Psoas muscle (tissue), 8 donors: ENCODE results near the gene PRKAR2A. TPM values are rescaled to one million over a fixed set of nuclear protein-coding genes. Genes with fewer than 3 reads are reported as not detected.

Source experiments
- ATAC-seq, 4 donors: fragments of 200-7000 bp; cut with Tn5 transposase; one replicate each; pipeline ENCODE4 v1.9.1; 2020; ENCODE audit warnings: moderate library complexity in 3 of 4, mild to moderate bottlenecking in 2 of 4
- DNase-seq, 2 donors: peaks; one replicate each; pipeline ENCODE4 v3.0.0-alpha.2; 2020
- H3K27ac ChIP-seq: fragments of 200-600 bp; one replicate; pipeline ENCODE4 v1.8.0; 2022
- H3K27me3 ChIP-seq, 3 donors: fragments of 200-600 bp in 1 of 3; one replicate each; pipeline versions ENCODE4 v1.6.1 to v1.8.0; 2013 to 2022; ENCODE audit warnings: low read length in 2 of 3, mild to moderate bottlenecking in 2 of 3, moderate library complexity in 1 of 3; ENCODE audit not compliant: insufficient read depth in 3 of 3
- H3K36me3 ChIP-seq, 2 donors: fragments of 200-600 bp in 1 of 2; one replicate each; pipeline versions ENCODE4 v1.6.1 to v1.8.0; 2013 to 2022; ENCODE audit warnings: low read depth in 1 of 2, mild to moderate bottlenecking in 1 of 2, moderate library complexity in 1 of 2; ENCODE audit not compliant: insufficient read depth in 1 of 2
- H3K4me1 ChIP-seq: fragments of 200-600 bp; one replicate; pipeline ENCODE4 v1.8.0; 2022
- H3K4me3 ChIP-seq: fragments of 200-600 bp; one replicate; pipeline ENCODE4 v1.8.0; 2022; ENCODE audit warnings: mild to moderate bottlenecking
- H3K9me3 ChIP-seq: fragments of 200-600 bp; one replicate; pipeline ENCODE4 v1.8.0; 2022
- WGBS, 3 donors: extraction: QIAGEN DNeasy Blood & Tissue Kit; methylation state at CpG; one replicate each; pipeline versions ENCODE4 v1.1.6 to v1.1.7; 2013; 5-methylcytosine and 5-hydroxymethylcytosine counted together
- intact Hi-C, 2 donors: fragments of 100-400 bp; cut with DNase I; formaldehyde crosslinking; loops; one replicate each; pipeline versions ENCODE4 v1.11.0 to v1.14.2; 2022
- polyA plus RNA-seq, 3 donors: library from polyadenylated mRNA; stranded (reverse); fragments of 200-250 nt; gene quantifications; one replicate each; pipeline ENCODE4 v1.2.3, GENCODE V29; 2013
- total RNA-seq, 4 donors: library from RNA; stranded (reverse); fragmentation: NEBNext Ultra II Directional in 2 of 4; extraction: Animal tissue kit (Norgen Biotek cat#: 25700) in 2 of 4; gene quantifications; one replicate each; pipeline versions ENCODE4 v1.2.1 to v1.2.4, GENCODE V29; 2021 to 2023
- TF ChIP-seq, protein P1 (sequence below): fragments of 200-600 bp; IDR thresholded peaks from one replicate; pipeline ENCODE4 v1.8.0; 2022; ENCODE audit warnings: antibody characterized with exemption
- donor health status: healthy with polysubstance abuse.
- donor health status: DM: no; HTN: no; CAD: no; lungs with moderate emphysema.
- donor health status: Bipolar disorder and iron deficiency.
- donor health status: healthy.
- donor health status: DM: yes; HTN: yes; CAD: no.
- donor health status: DM: no; HTN: no; CAD: no.
- donor health status: DM: no; HTN: no; CAD: no.
- donor health status: DM: yes; HTN: yes; CAD: no.

The PRKAR2A gene
- total and polyA plus RNA-seq, 7 donors = 24.3 to 126 (median 92.5) TPM

GRCh38 chr3:48697952-48698351, 149.7 kb downstream of the PRKAR2A start:
- Histone ChIP-seq H3K4me3 (no peak overlapping the region), H3K4me1 (peaks cover 3% of the 10 kb centered on the region), H3K36me3 (peaks cover 0 to 52% of the 10 kb centered on the region in 2 donors), H3K9me3 (no peaks in the 10 kb centered on the region), H3K27me3 (no peaks in the 10 kb centered on the region), H3K27ac (no peak overlapping the region)
- no peak for DNase-seq
- intact Hi-C loops = no loop called here
- TF ChIP-seq, protein P1, sequence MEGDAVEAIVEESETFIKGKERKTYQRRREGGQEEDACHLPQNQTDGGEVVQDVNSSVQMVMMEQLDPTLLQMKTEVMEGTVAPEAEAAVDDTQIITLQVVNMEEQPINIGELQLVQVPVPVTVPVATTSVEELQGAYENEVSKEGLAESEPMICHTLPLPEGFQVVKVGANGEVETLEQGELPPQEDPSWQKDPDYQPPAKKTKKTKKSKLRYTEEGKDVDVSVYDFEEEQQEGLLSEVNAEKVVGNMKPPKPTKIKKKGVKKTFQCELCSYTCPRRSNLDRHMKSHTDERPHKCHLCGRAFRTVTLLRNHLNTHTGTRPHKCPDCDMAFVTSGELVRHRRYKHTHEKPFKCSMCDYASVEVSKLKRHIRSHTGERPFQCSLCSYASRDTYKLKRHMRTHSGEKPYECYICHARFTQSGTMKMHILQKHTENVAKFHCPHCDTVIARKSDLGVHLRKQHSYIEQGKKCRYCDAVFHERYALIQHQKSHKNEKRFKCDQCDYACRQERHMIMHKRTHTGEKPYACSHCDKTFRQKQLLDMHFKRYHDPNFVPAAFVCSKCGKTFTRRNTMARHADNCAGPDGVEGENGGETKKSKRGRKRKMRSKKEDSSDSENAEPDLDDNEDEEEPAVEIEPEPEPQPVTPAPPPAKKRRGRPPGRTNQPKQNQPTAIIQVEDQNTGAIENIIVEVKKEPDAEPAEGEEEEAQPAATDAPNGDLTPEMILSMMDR = no peak
- WGBS, 3 donors = 89 to 93% (median 93%) methylated on average over 3 of the region's 3 CpGs
- ATAC-seq = no peak

DNA sequence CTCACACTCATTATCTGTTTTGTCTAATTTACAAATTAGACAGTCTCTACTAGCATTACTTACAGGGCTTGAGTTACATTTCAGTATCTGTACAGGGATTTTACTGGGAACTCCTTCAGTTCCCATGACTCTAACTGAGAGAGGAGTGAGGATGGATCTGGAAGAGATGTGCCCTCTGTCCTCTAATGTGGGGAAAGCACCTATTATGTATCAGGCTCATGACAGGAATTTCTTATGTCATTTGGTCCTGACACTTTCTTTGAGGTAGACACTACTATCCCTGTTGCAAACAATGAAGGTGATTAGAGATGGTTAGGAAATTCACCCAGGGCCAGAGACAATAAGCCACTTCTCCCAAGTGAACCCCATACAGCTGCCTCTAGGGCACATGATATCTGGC, 151.1 kb downstream of the PRKAR2A start:
- intact Hi-C loops = no loop called here
- no peaks in the 10 kb centered on the region for H3K27me3 ChIP-seq

More for the DNA sequence above, 151.1 kb downstream of the PRKAR2A start:
- no peak overlapping the region for H3K4me3 ChIP-seq
- no peak for ATAC-seq
- H3K9me3 ChIP-seq = no peaks in the 10 kb centered on the region
- H3K36me3 ChIP-seq = peaks cover 0 to 65% of the 10 kb centered on the region in 2 donors
- no peak for DNase-seq
- H3K27ac ChIP-seq = no peak overlapping the region
- TF ChIP-seq, protein P1 = no peak
- H3K4me1 ChIP-seq = peaks cover 3% of the 10 kb centered on the region

Other genes with a start within 250 kb of the PRKAR2A start
- 100 to 1,000 TPM; 466 to 704 (median 587) TPM for gene UQCRC1, start 238.2 kb downstream of the PRKAR2A start, total RNA-seq
- 100 to 1,000 TPM; 499 to 719 (median 685) TPM for gene UQCRC1, start 238.2 kb downstream of the PRKAR2A start, polyA plus RNA-seq
- gene TMEM89, start 226.1 kb downstream of the PRKAR2A start, total RNA-seq = not detected
- gene TMEM89, start 226.1 kb downstream of the PRKAR2A start, polyA plus RNA-seq = not detected
- 10 to 100 TPM in 1 of 4 donors, 1 to 10 TPM in 3; 5.6 to 13.0 (median 6.6) TPM for gene SLC26A6, start 212.4 kb downstream of the PRKAR2A start, total RNA-seq
- gene SLC26A6, start 212.4 kb downstream of the PRKAR2A start, polyA plus RNA-seq = 10 to 100 TPM in 1 of 3 donors, 1 to 10 TPM in 2; 4.5 to 10.5 (median 6.0) TPM
- under 1 TPM; 0.04 to 0.19 (median 0.09) TPM for gene CELSR3, start 185.0 kb downstream of the PRKAR2A start, total RNA-seq
- gene CELSR3, start 185.0 kb downstream of the PRKAR2A start, polyA plus RNA-seq = under 1 TPM; 0.06 to 0.21 (median 0.16) TPM
- 1 to 10 TPM; 5.9 to 8.6 (median 7.5) TPM for gene NCKIPSD, start 162.0 kb downstream of the PRKAR2A start, total RNA-seq
- gene NCKIPSD, start 162.0 kb downstream of the PRKAR2A start, polyA plus RNA-seq = 1 to 10 TPM; 5.9 to 7.0 (median 6.0) TPM
- gene IP6K2, start 130.7 kb downstream of the PRKAR2A start, total RNA-seq = 10 to 100 TPM; 14.0 to 27.8 (median 21.3) TPM
- gene IP6K2, start 130.7 kb downstream of the PRKAR2A start, polyA plus RNA-seq = 10 to 100 TPM; 22.5 to 36.8 (median 24.1) TPM
- 10 to 100 TPM; 47.6 to 59.4 (median 50.5) TPM for gene SLC25A20, start 51.0 kb upstream of the PRKAR2A start, total RNA-seq
- 10 to 100 TPM; 31.3 to 94.8 (median 48.5) TPM for gene SLC25A20, start 51.0 kb upstream of the PRKAR2A start, polyA plus RNA-seq
- gene ARIH2, start 71.0 kb upstream of the PRKAR2A start, total RNA-seq = 100 to 1,000 TPM in 3 of 4 donors, 10 to 100 TPM in 1; 92.7 to 125 (median 113) TPM
- gene ARIH2, start 71.0 kb upstream of the PRKAR2A start, polyA plus RNA-seq = 100 to 1,000 TPM in 1 of 3 donors, 10 to 100 TPM in 2; 59.5 to 163 (median 67.0) TPM
- gene P4HTM, start 142.4 kb upstream of the PRKAR2A start, total RNA-seq = 10 to 100 TPM; 11.1 to 17.0 (median 13.7) TPM
- gene P4HTM, start 142.4 kb upstream of the PRKAR2A start, polyA plus RNA-seq = 1 to 10 TPM; 4.1 to 8.7 (median 8.5) TPM
- gene WDR6, start 159.5 kb upstream of the PRKAR2A start, total RNA-seq = 10 to 100 TPM; 55.1 to 65.7 (median 59.6) TPM
- 10 to 100 TPM; 30.5 to 49.5 (median 46.9) TPM for gene WDR6, start 159.5 kb upstream of the PRKAR2A start, polyA plus RNA-seq
- gene DALRD3, start 170.7 kb upstream of the PRKAR2A start, total RNA-seq = 10 to 100 TPM in 1 of 4 donors, 1 to 10 TPM in 3; 7.5 to 10.4 (median 9.1) TPM
- gene DALRD3, start 170.7 kb upstream of the PRKAR2A start, polyA plus RNA-seq = 10 to 100 TPM; 11.0 to 19.9 (median 13.4) TPM
- 100 to 1,000 TPM; 100 to 150 (median 112) TPM for gene NDUFAF3, start 174.2 kb upstream of the PRKAR2A start, total RNA-seq
- 10 to 100 TPM; 60.6 to 98.8 (median 85.7) TPM for gene NDUFAF3, start 174.2 kb upstream of the PRKAR2A start, polyA plus RNA-seq
- gene IMPDH2, start 181.5 kb upstream of the PRKAR2A start, total RNA-seq = 100 to 1,000 TPM in 3 of 4 donors, 10 to 100 TPM in 1; 82.8 to 259 (median 209) TPM
- 100 to 1,000 TPM; 102 to 397 (median 233) TPM for gene IMPDH2, start 181.5 kb upstream of the PRKAR2A start, polyA plus RNA-seq
- gene QRICH1, start 246.2 kb upstream of the PRKAR2A start, total RNA-seq = 10 to 100 TPM; 52.8 to 83.9 (median 71.1) TPM
- gene QRICH1, start 246.2 kb upstream of the PRKAR2A start, polyA plus RNA-seq = 10 to 100 TPM; 21.5 to 37.1 (median 28.6) TPM